ENCODE data around the gene PPIP5K1. TPM values are rescaled to one million over a fixed set of nuclear protein-coding genes. Genes with fewer than 3 reads are reported as not detected.

The PPIP5K1 gene
- total RNA-seq, 1 experiment from 2014 or later, result 34.4 TPM

GRCh38 chr15:43531018-43531670, 58.9 kb downstream of the PPIP5K1 start (continued):
- no peak for TF ChIP-seq PREB (CRISPR knock-in tag; IDR thresholded peaks at IDR 0.05; ENCODE audit: borderline replicate concordance)
- no peak for TF ChIP-seq ZNF121 (CRISPR knock-in tag; IDR thresholded peaks at IDR 0.05)
- no peak for TF ChIP-seq ZNF423 (CRISPR knock-in tag; IDR thresholded peaks at IDR 0.05)
- TF ChIP-seq CREB1 (CRISPR knock-in tag; IDR thresholded peaks at IDR 0.05), result no peak

DNA sequence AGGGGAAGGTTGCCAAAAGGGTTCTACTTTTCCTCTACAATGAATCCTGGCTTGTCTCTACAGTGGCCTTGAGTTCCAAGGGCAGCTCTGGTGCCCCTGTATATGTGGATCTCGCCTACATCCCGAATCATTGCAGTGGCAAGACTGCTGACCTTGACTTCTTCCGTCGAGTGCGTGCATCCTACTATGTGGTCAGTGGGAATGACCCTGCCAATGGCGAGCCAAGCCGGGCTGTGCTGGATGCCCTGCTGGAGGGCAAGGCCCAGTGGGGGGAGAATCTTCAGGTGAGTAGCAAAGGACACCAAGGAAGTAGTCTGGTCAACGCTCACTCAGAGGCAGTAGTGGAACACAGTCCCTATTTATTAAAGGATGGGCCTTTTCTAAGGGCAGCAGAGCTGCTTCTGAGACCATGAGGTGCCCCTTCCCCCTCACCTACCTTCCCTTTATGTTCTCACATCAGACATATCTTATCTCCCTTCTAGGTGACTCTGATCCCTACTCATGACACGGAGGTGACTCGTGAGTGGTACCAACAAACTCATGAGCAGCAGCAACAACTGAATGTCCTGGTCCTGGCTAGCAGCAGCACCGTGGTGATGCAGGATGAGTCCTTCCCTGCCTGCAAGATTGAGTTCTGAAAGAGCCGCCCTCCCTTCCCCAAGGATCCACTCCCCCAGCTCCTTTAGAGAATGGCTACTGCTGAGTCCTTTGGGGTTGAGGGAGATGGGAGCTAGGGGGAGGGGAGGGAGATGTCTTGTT, 60.2 kb downstream of the PPIP5K1 start:
- Mint-ChIP-seq H3K27me3 (ENCODE audit: low read depth) (no peaks in the 10 kb centered on the region; the same call in 1 of the 2 replicates), H3K36me3 (no peaks in the 10 kb centered on the region), H3K27ac (no peak overlapping the region), H3K9me3 (no peaks in the 10 kb centered on the region), H3K4me3 (no peak overlapping the region), H3K4me1 (peaks cover 21% of the 10 kb centered on the region)
- POLR2A ChIA-PET, result no interaction called here
- CTCF ChIA-PET, result interaction anchor here (0.6 to 2.2 kb wide), 2 partner anchors 15 to 16 kb away, joined by 5 to 10 read pairs; no protein-coding TSS in a partner anchor
- DNase-seq (ENCODE audit: low spot score) (no peak), ATAC-seq (no peak)
- TF ChIP-seq NR3C1 (CRISPR knock-in tag; conservative IDR thresholded peaks at IDR 0.05; ENCODE audit: low read depth) (no peak), MAX (CRISPR knock-in tag; IDR thresholded peaks at IDR 0.05) (no peak), GABPB1 (CRISPR knock-in tag; IDR thresholded peaks at IDR 0.05) (no peak), NR2C2 (CRISPR knock-in tag; IDR thresholded peaks at IDR 0.05) (no peak), AFF4 (CRISPR knock-in tag; IDR thresholded peaks at IDR 0.05; ENCODE audit: borderline replicate concordance) (no peak), USF1 (CRISPR knock-in tag; IDR thresholded peaks at IDR 0.05) (no peak), CBFB (CRISPR knock-in tag; IDR thresholded peaks at IDR 0.05; ENCODE audit: low read depth) (no peak), E2F4 (CRISPR knock-in tag; IDR thresholded peaks at IDR 0.05; ENCODE audit: borderline replicate concordance, low read depth) (no peak), SMAD3 (CRISPR knock-in tag; IDR thresholded peaks at IDR 0.05; ENCODE audit: borderline replicate concordance) (no peak), CDX4 (CRISPR knock-in tag; IDR thresholded peaks at IDR 0.05; ENCODE audit: borderline replicate concordance) (no peak), E2F1 (CRISPR knock-in tag; IDR thresholded peaks at IDR 0.05) (no peak), NFYB (CRISPR knock-in tag; conservative IDR thresholded peaks at IDR 0.05; ENCODE audit: low read depth) (no peak), ZNF396 (CRISPR knock-in tag; IDR thresholded peaks at IDR 0.05; ENCODE audit: borderline replicate concordance) (no peak), MYBL2 (CRISPR knock-in tag; IDR thresholded peaks at IDR 0.05) (no peak)
- TF ChIP-seq, protein P1, sequence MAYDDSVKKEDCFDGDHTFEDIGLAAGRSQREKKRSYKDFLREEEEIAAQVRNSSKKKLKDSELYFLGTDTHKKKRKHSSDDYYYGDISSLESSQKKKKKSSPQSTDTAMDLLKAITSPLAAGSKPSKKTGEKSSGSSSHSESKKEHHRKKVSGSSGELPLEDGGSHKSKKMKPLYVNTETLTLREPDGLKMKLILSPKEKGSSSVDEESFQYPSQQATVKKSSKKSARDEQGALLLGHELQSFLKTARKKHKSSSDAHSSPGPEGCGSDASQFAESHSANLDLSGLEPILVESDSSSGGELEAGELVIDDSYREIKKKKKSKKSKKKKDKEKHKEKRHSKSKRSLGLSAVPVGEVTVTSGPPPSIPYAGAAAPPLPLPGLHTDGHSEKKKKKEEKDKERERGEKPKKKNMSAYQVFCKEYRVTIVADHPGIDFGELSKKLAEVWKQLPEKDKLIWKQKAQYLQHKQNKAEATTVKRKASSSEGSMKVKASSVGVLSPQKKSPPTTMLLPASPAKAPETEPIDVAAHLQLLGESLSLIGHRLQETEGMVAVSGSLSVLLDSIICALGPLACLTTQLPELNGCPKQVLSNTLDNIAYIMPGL (CRISPR knock-in tag; IDR thresholded peaks at IDR 0.05), result no peak
- TF ChIP-seq, protein P2, sequence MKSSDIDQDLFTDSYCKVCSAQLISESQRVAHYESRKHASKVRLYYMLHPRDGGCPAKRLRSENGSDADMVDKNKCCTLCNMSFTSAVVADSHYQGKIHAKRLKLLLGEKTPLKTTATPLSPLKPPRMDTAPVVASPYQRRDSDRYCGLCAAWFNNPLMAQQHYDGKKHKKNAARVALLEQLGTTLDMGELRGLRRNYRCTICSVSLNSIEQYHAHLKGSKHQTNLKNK (CRISPR knock-in tag; IDR thresholded peaks at IDR 0.05), result no peak
- TF ChIP-seq, protein P3, sequence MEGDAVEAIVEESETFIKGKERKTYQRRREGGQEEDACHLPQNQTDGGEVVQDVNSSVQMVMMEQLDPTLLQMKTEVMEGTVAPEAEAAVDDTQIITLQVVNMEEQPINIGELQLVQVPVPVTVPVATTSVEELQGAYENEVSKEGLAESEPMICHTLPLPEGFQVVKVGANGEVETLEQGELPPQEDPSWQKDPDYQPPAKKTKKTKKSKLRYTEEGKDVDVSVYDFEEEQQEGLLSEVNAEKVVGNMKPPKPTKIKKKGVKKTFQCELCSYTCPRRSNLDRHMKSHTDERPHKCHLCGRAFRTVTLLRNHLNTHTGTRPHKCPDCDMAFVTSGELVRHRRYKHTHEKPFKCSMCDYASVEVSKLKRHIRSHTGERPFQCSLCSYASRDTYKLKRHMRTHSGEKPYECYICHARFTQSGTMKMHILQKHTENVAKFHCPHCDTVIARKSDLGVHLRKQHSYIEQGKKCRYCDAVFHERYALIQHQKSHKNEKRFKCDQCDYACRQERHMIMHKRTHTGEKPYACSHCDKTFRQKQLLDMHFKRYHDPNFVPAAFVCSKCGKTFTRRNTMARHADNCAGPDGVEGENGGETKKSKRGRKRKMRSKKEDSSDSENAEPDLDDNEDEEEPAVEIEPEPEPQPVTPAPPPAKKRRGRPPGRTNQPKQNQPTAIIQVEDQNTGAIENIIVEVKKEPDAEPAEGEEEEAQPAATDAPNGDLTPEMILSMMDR (IDR thresholded peaks at IDR 0.05), result no peak
